ENCODE data around the gene PTPRQ. TPM values are rescaled to one million over a fixed set of nuclear protein-coding genes. Genes with fewer than 3 reads are reported as not detected.

PTPRQ gene
- total RNA-seq, 4 donors from 2014 or later = 8.8 to 23.1 (median 11.2) TPM

DNA sequence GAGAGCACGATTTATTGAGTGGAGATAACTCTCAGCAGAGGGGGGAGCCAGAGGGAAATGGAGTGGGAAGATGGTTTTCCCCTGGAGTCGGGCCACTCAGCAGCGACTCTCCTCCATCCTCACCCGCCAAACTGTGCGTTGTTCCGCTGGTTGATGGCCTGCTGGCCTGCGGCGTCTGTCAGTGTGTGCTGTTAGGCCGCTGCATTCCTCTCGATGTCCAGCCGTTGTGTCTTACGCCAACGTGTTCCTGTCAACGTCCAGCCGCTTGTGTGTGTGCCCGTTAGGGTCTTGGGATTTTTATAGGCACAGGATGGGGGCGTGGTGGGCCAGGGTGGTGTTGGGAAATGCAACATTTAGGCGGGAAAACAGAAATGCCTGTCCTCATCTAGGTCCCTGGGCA lies 69.2 kb downstream of the PTPRQ start:
- no peaks in the 10 kb centered on the region for H3K36me3 ChIP-seq
- no peaks in the 10 kb centered on the region for H3K9me3 ChIP-seq
- no peak overlapping the region for H3K4me3 ChIP-seq (replicated peaks in 1 of 3)
- no peak overlapping the region for H3K27ac ChIP-seq
- no peaks in the 10 kb centered on the region for H3K27me3 ChIP-seq
- no peak for TF ChIP-seq POLR2A (IDR thresholded peaks at IDR 0.05)
- TF ChIP-seq, protein P1, sequence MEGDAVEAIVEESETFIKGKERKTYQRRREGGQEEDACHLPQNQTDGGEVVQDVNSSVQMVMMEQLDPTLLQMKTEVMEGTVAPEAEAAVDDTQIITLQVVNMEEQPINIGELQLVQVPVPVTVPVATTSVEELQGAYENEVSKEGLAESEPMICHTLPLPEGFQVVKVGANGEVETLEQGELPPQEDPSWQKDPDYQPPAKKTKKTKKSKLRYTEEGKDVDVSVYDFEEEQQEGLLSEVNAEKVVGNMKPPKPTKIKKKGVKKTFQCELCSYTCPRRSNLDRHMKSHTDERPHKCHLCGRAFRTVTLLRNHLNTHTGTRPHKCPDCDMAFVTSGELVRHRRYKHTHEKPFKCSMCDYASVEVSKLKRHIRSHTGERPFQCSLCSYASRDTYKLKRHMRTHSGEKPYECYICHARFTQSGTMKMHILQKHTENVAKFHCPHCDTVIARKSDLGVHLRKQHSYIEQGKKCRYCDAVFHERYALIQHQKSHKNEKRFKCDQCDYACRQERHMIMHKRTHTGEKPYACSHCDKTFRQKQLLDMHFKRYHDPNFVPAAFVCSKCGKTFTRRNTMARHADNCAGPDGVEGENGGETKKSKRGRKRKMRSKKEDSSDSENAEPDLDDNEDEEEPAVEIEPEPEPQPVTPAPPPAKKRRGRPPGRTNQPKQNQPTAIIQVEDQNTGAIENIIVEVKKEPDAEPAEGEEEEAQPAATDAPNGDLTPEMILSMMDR (IDR thresholded peaks at IDR 0.05) = no peak
- intact Hi-C loops (cut with DNase I) = no loop called here
- H3K4me1 ChIP-seq = no peaks in the 10 kb centered on the region
- WGBS, 2 donors = 57 to 61% methylated on average over 18 of the region's 18 CpGs
- DNase-seq = peak; percentile 3 to 13

DNA sequence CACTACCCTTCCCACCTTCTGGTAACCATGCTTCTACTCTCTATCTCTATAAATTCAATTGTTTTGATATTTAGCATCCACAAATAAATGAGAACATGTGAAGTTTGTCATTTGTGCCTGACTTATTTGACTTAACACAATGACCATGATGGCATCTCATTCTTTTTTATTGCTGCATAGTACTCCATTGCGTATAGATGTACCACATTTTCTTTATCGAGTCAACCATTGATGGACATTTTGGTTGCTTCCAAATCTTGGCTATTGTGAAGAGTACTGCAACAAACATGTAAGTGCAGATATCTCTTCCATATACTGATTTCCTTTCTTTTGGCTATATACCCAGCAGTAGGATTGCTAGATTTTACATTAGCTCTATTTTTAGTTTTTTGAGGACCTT lies 73.6 kb downstream of the PTPRQ start:
- no peaks in the 10 kb centered on the region for H3K4me1 ChIP-seq
- no peak overlapping the region for H3K27ac ChIP-seq
- no peaks in the 10 kb centered on the region for H3K36me3 ChIP-seq
- H3K27me3 ChIP-seq = no peaks in the 10 kb centered on the region
- no peak overlapping the region for H3K4me3 ChIP-seq (replicated peaks in 1 of 3)
- intact Hi-C loops (cut with DNase I) = no loop called here
- no peaks in the 10 kb centered on the region for H3K9me3 ChIP-seq
- TF ChIP-seq POLR2A (IDR thresholded peaks at IDR 0.05) = no peak
- TF ChIP-seq, protein P1 (IDR thresholded peaks at IDR 0.05) = no peak
- DNase-seq = no peak
- WGBS, 2 donors = 96 to 98% methylated on average over 2 of the region's 2 CpGs

DNA sequence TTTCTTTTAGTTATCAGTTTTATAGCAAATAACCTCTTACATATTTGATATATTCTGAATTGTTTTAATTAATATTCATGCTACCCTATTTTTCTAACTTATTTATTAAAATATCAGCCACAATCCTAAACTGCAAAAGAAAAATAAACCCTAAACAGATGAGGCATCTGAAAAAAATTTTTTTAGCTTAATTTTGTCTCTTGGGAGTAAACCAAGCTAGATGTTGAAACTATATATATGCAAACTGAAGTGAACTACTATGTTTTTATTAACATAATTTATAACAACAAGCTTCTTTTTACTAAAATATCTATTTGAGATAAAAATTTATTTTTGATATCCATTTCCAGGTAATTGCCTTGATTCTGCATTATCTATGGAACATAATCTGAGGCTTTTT lies 87.6 kb downstream of the PTPRQ start:
- no peaks in the 10 kb centered on the region for H3K27me3 ChIP-seq
- H3K9me3 ChIP-seq = no peaks in the 10 kb centered on the region
- intact Hi-C loops (cut with DNase I) = no loop called here
- no peak overlapping the region for H3K27ac ChIP-seq
- TF ChIP-seq, protein P1 (IDR thresholded peaks at IDR 0.05) = no peak
- no peak for TF ChIP-seq POLR2A (IDR thresholded peaks at IDR 0.05)
- no peaks in the 10 kb centered on the region for H3K36me3 ChIP-seq
- DNase-seq = no peak
- no peaks in the 10 kb centered on the region for H3K4me1 ChIP-seq
- H3K4me3 ChIP-seq (replicated peaks in 1 of 3) = no peak overlapping the region

- intact Hi-C loops (cut with DNase I) = no loop called here
- 40 to 43% methylated on average over 2 of the region's 2 CpGs for WGBS, 2 donors
- Histone ChIP-seq H3K36me3 (no peaks in the 10 kb centered on the region), H3K4me3 (replicated peaks in 1 of 3) (no peak overlapping the region), H3K9me3 (no peaks in the 10 kb centered on the region), H3K4me1 (no peaks in the 10 kb centered on the region), H3K27me3 (no peaks in the 10 kb centered on the region), H3K27ac (no peak overlapping the region)
- no peak for DNase-seq
- TF ChIP-seq, protein P1 (IDR thresholded peaks at IDR 0.05) = no peak
- TF ChIP-seq POLR2A (IDR thresholded peaks at IDR 0.05) = no peak
Observed at GRCh38 chr12:80539029-80539428, 95.0 kb downstream of the PTPRQ start.

- WGBS, 2 donors = 91 to 93% methylated on average over 3 of the region's 3 CpGs
- Histone ChIP-seq H3K27ac (no peak overlapping the region), H3K4me1 (no peaks in the 10 kb centered on the region), H3K4me3 (replicated peaks in 1 of 3) (no peak overlapping the region), H3K9me3 (no peaks in the 10 kb centered on the region), H3K36me3 (no peaks in the 10 kb centered on the region), H3K27me3 (no peaks in the 10 kb centered on the region)
- DNase-seq = no peak
- intact Hi-C loops (cut with DNase I) = no loop called here
- no peak for TF ChIP-seq POLR2A (IDR thresholded peaks at IDR 0.05)
- TF ChIP-seq, protein P1 (IDR thresholded peaks at IDR 0.05) = no peak
Observed at GRCh38 chr12:80549298-80549697, 105.3 kb downstream of the PTPRQ start.
